Activated T-cell treated with anti-CD3 and anti-CD28 coated beads, Interleukin-2, amount 50 U/mL, for 1 hour (primary cell): ENCODE data around the gene PRKCA.

Experiments used
- DNase-seq: peaks from one replicate; pipeline ENCODE4 v3.0.0-alpha.2; 2020

Gene PRKCA

DNA sequence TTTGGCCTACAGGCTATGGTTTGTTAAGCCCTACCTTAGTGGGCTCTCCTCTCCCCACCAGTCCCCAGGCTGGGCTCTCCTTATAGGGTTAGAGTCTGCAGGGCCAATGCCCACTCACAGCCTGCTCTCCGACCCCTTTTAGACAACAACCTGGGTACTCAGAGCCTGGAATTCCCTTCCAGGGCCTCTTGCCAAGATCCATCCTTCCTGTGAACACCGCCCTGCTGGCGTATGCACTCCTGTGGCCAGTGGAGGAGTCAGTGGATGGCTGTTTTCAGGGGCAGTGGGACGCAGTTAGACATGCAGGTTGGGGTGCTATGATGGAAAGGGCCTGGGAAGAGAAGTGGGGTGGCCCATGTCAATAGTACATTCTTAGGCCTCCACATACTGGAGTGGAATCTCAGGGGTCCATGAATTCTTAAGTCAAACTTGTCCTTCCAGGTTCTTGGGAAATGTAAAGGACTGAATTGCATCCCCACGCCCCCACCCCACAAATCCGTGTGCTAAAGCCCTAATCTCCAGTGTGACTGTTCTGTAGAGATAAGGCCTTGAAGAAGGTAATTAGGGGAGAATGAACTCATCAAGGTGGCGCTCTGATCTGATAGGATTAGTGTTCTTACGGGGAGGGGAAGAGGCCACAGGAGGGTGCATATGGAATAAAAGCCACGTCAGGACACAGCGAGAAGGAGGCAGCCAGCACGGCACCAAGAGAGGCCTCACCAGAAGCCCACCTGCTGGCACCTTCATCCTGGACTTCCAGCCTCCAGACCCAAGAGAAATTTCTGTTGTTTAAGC is 450.9 kb downstream of the PRKCA start:
- no peak for DNase-seq

GRCh38 chr17:66755101-66755943 is 452.9 kb downstream of the PRKCA start:
- DNase-seq: no peak

DNA sequence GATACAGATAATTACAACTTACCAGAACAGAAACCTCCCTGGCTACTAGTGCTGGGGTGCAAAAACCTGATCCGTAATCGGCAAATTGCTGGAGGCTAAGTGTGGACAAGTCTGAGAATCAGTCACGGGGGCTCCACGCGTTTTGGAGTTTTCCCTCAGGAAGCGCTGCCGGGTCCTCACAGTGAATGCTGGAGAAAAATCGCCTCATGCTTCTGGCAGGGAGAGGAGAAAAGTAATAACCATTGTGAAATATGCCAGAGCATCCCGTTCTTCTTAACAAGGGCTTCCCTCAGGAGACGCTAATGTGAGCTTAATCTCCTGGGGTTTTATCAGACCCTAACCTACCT is 453.5 kb downstream of the PRKCA start:
- no peak for DNase-seq

GRCh38 chr17:66760324-66760723 is 457.9 kb downstream of the PRKCA start:
- DNase-seq: no peak

GRCh38 chr17:66762276-66762675 is 459.9 kb downstream of the PRKCA start:
- no peak for DNase-seq

DNA sequence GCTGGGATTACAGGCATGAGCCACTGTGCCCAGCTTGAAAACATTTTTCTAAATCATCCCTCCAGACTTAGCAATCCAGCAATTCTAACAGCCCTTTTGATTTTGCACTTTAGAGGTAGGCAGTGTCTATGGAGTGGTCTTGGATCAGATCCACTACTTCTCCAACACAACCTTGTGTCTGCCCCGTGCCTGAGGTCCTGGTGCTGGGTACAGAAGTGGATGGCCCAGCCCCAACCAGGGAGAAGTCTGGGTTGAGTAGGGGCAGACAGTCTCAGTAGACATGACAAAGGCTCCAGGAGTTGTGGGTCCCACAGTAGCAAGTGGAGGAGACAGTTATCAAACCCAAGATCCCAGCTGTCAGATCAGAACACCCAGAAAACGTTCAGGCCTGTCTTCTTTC is 460.6 kb downstream of the PRKCA start:
- no peak for DNase-seq

- no peak for DNase-seq
Measured at GRCh38 chr17:66764506-66764905, 462.1 kb downstream of the PRKCA start.

DNA sequence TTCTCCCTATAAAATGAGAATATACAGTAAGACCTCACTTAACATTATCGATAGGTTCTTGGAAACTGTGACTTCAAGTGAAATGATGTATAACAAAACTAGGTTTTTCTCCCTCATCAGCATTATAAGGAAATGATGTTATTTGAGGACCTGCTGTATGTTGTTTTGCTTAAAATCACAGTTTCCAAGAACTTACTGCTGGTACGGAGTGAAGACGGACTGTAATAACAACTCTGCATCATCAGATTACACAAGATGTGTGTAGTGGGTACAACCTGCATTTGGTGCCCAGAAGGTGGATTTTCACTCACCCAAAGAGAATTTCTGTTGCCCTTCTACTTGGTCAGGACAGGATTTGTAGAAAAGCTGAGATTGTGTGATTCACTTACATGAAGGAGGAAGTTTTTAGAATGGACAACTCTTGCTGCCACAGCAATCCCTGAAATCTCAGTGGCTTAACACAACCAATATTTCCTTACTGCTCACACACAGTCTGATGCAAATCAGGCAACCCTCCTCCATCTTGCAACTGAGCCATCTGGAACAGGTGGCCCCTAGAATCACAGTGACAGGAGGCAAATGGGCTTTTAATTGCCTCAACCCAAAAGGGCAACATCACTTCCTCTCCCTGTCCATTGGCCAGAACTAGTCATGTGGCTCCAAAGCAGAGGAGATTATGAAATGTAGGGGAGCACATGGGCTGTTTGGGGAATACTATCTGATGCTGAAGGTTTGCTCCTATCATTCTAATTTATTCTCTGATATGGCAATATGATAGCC is 464.9 kb downstream of the PRKCA start:
- DNase-seq: no peak

DNA sequence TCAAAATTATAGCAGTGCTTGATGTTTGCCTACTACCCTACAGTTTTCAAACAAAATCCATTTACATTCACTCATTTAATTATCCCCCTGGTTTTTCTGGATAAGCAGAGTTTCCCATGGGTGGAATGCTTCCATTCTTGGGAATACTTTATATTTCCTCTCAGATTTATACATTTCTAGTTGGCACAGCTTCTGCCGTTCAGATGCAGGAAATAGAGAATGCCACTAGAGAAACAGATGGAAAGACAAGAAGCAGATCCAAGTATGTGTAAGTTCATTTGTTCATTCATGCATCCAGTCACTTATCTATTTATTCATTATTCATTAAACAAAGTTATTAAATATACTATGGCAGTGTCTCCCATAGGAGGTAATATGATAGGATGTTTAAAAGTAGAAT is 467.5 kb downstream of the PRKCA start:
- DNase-seq: no peak

GRCh38 chr17:66772148-66772812 is 469.9 kb downstream of the PRKCA start:
- no peak for DNase-seq

GRCh38 chr17:66775271-66775670 is 472.9 kb downstream of the PRKCA start:
- no peak for DNase-seq

DNA sequence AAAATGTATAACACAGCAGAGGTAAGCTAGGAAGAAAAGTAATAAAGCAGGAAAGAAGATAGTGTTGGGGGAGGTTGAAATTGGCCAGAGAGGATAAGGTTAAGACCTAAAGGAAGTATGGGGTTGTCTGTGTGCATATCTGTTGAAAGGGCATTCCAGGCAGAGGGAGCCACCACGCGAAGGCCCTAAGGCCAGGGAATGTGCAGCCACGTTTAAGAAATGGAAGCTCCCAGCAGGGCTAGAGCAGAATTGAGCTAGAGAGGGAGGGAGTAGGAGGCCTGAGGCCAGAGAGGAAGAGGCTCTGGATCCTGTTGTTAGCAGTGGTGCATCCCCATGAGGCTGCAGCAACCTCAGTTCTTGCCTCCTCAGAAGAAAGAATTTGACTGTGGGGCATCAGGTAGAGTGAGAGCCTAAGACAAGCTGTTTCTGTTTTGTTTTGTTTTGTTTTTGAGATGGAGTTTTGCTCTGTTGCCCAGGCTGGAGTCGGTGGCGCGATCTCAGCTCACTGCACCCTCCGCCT is 473.5 kb downstream of the PRKCA start:
- DNase-seq: no peak

DNA sequence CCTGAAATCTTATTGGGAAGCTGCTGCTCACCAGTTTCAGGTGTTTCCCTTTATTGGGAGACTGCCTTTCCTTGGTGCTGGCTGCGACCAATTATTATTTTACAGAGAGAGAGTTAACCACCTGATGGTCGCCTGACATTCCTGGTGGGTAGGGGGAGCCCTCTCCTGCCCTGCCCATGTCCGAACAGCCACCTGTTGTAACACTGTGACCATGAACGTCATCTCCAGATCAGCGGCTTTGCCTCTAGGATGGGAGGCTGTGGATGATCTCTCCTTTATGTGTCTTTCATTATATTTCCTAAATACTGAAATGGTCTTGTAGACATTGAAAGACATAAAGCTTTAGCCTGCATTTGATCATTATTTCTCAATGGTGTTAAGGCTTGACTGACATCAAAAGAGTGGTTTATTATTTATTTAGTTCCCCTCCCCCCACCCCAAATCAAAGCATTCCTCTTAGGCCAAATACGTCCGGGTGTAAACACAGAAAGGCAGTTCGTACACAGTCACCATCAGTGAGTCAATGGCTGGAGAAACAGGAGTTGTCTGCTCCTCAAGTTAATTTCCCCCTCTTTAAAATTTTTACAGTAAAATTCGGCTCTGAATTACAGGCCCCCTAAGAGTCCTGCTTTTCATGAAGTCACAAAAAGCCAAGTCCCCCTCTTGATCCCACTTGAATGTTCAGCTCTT is 474.7 kb downstream of the PRKCA start:
- DNase-seq: no peak

DNA sequence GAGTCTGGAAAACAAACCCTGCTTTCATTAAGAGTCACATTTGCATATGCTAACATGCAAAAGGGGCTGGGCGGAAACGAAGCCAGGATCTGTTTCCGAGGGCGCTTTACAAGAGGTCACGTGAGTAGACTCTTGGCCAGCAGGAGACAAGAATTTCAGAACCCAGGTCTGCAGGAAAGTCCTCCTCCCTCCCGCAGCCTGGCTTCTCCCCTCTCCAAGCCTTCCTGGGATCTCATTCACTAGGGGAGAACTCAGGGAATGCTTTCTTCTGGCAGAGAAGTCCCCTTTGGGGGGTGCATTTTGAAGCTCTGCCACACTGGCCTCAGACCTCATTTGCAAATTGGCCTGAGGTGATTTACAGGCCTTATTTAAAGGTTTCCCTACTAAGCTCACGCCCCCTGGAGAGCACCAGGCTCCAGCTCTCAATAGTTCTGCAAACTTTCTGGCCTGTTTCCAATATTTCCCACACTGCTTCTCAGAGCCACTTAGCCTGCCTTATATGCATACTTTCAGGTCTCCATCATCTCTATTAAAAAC is 475.3 kb downstream of the PRKCA start:
- no peak for DNase-seq

- no peak for DNase-seq
Measured at GRCh38 chr17:66778531-66779236, 476.3 kb downstream of the PRKCA start.

DNA sequence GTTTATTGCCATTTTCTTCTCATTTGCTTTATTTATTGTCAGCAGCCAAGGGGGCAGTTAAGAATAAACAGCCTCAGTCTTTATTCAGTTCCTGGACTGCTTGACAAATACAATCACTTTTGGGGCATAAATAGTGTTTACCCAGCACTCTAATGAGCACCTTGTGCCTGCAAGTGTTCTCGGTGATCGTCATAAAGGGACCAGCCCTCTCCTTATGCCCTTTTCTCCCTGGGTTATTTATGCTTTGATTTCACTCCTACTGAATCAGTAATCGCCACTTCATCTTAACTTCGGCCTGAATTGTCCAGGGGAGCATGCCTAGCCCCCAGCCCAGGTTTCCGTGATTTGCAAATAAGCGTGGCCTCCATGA is 476.8 kb downstream of the PRKCA start:
- DNase-seq: no peak

DNA sequence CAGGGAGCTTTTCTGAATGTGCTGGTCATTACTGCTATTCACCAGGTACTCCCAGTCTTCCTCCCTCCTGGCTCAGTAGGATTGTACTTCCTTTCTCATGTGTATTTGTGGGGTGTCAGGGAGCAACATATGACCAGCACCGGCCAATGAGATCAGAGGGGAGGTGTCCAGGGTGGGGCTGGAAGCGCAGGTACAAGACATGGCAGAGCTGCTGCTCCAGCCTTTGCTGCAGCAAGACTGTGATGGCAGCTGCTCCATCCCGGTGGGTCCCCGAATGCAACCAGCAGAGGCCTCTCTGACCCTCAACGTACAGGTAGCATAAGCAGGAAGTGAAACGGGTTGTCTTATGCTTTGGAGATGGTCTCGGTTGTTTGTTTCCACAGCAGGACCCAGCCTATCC is 478.7 kb downstream of the PRKCA start:
- no peak for DNase-seq

- no peak for DNase-seq
Measured at GRCh38 chr17:66782851-66783250, 480.4 kb downstream of the PRKCA start.

DNA sequence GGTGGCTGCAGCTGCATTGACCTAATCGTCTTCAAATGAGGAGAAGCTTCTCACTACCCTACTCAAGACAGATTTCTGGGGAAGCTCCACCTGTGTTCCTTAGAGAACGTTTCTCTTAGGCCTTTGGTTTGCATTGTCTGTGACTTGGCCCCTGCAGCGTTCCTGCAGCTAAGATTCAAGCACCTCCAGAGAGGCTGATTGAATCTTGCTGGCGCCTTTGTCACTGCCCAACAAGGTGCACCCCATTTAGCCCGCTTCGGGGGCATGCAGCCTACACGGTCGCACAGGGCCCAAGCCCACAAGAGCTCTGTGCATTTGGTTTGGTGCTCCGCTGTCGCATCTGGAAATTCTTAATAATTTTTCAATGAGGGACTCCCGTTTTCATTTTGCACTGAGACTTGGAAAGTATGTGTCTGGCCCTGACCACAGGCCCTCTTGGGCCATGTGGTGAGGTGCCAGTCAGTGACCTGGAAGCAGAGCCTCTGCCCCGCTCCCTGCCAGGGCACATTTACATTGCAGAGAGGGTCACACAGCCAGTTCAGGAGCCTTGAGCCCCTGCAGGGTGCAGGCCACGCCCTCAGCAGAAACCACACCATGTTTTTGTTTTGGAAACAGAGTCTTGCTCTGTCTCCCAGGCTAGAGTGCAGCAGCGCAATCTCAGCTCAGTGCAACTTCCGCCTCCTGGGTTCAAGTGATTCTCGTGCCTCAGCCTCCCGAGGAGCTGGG is 481.4 kb downstream of the PRKCA start:
- no peak for DNase-seq

DNA sequence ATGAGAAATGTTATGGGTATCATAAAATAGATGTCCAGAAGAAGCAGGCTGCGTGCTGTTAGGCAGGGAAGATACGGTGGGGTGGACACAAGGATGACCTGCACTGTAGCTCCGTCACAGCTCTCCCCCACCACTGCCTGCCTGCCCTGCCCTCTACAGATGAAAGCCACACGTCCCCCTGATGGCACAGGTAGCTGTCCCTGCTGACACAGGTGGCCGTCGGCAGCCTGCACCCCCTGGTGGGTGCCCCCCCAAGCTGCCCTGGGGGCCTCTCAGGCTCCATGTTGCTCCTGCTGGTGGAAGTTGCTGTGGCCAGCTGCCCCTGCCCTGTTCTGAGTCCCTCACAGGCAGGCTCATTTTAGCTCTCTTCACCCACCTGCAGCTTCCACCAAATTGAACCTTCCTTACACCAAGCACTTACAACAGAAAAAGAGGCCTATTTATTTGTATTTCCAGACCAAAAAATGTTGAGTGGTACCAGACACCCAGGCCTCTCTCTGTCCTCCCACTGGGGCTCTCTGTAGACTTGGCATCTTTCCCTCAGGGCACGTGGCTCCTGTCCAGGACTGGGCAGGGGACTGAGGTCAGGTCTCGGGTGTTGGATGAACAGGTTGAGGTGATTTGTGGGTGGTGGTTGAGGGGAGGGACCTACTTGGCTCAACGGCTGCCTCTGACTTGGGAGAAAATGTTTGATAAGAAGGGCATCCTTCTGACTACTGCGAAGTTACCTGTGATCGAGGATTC is 482.4 kb downstream of the PRKCA start:
- no peak for DNase-seq
